GM21423 (cell line): ENCODE measurements around the gene MGAT5B.

Source experiments
- ATAC-seq: cut with Tn5 transposase; IDR thresholded peaks from one replicate; pipeline ENCODE4 v1.9.1; 2021; ENCODE audit warnings: mild to moderate bottlenecking, moderate library complexity; ENCODE audit not compliant: unreplicated experiment

MGAT5B gene

DNA sequence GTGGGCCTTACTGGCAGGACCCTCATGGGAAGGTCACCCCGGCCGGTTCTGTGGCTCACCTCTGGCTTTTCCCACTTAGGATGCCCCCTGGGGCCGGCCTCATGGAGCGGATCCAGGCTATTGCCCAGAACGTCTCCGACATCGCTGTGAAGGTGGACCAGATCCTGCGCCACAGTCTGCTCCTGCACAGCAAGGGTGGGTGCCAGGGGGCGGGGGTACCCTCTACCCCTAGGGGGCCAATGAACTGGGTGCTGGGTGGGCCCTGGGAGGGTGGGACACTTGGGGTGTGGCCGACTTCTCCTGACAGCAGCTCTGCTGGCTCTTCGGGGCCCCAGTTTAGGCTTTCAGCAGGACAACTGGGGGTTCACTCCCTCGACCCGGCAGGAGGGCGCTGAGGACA is 34.3 kb downstream of the MGAT5B start:
- ATAC-seq: no peak

DNA sequence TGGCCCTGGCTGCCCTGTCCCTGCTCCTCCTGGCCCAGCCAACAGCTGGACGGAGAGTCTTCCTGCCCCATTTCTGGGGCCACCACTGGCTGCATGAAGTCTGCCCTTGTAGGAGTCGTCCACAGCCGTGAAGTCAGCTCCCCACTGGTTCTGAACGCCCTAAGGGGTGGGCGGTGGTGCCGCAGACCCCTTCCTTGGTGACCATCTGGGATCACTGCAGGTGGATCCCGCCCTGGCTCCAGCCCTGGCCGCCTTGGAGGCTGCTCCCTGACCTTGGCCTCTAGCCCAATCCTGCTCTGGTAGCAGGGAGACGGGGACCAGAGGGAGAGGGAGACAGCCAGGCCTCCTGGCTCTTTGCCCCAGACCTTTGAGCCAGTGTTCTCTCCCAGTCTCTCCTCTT is 35.4 kb downstream of the MGAT5B start:
- no peak for ATAC-seq

DNA sequence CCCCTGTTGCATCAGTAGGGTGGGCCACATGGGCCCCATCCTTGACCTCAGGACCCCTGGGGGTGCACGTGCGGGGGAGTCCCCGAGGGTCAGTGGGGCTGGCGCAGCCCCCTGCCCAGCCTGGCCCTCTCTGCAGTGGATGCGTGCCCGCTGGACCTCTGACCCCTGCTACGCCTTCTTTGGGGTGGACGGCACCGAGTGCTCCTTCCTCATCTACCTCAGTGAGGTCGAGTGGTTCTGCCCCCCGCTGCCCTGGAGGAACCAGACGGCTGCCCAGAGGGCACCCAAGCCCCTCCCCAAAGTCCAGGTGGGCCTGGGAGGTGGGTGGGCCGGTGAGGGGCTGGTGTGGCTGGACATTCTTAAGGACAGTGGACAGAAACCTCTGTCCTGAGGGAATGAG is 35.9 kb downstream of the MGAT5B start:
- ATAC-seq: no peak

DNA sequence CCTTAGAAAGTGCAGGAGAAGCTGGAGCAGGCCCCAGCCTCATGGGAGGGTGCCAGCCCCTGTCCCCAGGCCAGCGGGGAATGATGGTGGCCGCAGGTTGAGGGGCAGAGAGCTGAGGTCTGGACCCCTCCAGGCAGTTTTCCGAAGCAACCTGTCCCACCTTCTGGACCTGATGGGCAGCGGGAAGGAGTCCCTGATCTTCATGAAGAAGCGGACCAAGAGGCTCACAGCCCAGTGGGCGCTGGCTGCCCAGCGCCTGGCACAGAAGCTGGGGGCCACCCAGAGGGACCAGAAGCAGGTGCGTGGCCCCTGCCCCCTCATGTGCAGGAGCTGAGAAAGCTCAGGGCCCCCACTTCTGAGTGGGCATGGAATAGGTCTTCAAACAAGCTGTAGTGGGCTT is 36.8 kb downstream of the MGAT5B start:
- ATAC-seq: no peak

DNA sequence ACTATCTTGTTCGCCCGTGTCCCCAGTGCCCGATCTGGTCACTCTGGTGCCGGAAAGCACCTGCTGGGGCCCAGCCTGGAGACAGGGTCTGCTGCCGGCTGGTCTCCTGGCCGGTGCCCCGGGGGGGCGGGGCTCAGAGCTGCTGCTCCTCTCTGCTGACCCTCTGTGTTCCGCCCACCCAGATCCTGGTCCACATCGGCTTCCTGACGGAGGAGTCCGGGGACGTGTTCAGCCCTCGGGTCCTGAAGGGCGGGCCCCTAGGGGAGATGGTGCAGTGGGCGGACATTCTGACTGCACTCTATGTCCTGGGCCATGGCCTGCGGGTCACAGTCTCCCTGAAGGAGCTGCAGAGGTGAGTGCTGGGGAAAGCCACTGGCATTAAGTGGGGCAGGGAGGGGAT is 37.6 kb downstream of the MGAT5B start:
- no peak for ATAC-seq

DNA sequence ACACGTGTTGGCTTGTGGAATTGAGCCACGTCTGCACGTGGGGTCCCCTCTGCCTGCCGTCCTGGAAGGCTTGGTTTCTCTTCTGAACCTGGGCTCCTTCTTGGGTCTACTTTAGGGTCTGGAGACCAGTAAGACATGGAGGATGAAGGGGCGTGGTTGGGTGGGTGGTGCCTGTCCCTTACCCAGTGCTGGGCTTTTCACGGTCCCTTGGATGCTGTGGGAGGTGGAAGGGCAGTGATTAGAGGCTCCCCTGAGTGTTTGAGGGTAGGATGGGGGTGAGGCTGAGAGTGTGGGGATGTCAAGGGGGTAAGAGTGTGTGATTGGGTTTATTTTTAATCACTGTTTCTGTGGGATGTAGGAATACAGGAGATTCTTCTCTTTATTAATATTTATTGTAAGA is 38.3 kb downstream of the MGAT5B start:
- ATAC-seq: no peak

DNA sequence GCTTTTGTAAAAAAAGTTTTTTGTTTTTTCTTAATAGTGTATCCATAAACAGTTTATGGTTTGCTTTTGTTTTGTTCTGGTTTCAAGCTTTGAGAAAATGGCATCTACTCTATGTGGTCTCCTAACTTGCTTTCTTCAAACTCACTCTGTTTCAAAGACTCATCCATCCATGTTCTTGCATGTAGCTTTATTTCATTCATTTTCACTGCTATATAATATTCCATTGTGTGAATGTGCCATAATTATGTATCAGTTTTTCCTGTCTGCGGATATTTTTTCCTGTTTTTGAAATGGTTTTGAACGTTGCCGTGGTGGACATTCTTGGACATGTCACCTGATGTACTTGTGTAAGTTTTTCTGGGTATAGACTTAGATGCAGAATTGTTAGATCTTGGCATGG is 39.1 kb downstream of the MGAT5B start:
- no peak for ATAC-seq

DNA sequence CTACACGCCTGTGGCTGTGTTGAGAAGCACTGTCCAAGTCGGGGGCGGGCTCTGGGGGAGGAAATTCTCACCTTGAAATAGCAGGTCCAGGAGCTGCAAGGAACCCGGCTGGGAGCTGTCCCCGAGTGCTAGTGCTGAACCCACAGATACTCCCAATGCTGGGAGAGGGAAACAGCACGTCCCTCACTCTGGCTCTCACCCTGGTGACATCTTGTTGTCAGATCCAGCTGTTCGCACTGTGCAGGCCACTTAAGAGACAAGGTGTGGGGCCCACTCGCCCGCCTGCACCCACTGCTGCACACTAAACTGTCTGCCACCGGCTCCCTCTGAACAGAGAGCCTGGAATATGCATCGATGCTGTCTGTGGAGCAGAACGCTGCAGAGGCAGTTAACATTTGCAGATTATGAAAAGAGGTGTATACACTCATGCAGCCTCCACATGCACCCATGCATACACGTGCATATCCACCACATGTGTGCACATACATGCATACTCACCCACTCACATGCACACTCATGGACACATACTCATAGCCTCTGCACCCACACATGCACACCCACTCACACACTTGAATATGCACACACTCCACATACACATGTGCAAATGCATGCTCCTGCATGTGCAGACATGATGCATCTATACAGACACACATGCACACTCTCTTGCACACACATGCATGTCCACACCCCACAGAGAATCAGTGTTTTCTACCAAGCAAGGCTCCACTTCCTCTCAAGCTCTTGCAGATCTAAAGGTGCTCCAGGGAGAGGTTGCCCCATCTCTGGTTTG is 42.0 kb downstream of the MGAT5B start:
- no peak for ATAC-seq

DNA sequence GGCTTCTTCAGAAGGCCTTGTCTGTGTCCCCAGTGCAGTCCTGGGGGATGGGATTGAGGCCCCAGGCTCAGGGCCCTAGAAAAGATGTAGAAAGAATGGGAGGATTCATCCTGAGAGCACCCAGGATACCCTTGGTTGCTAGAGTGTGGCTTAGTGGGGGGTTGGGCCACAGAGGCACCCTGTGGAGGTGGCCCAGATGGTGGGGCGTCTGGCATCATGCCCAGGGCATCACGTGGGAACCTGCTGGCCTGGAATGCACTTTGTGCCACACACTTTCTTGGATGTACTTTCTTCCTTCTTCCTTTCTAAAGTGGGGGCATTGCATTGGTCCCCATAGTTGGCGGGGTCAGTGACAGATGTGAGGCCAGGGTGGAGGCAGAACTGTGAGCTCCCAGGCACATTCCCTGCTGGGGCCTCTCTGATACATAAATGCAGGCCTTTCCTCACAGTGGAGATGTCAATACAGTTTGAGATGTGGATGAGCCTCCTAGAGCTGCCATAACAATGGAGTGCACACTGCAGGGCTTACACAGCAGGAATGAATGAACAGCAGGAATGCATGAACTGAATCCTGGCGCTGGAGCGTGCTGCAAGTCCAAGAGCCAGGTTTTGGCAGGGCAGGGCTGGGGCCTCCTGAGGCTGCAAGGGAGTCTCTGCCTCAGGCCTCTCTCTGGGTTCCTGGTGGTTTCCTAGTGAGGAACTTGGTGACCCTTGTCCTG is 43.3 kb downstream of the MGAT5B start:
- no peak for ATAC-seq

DNA sequence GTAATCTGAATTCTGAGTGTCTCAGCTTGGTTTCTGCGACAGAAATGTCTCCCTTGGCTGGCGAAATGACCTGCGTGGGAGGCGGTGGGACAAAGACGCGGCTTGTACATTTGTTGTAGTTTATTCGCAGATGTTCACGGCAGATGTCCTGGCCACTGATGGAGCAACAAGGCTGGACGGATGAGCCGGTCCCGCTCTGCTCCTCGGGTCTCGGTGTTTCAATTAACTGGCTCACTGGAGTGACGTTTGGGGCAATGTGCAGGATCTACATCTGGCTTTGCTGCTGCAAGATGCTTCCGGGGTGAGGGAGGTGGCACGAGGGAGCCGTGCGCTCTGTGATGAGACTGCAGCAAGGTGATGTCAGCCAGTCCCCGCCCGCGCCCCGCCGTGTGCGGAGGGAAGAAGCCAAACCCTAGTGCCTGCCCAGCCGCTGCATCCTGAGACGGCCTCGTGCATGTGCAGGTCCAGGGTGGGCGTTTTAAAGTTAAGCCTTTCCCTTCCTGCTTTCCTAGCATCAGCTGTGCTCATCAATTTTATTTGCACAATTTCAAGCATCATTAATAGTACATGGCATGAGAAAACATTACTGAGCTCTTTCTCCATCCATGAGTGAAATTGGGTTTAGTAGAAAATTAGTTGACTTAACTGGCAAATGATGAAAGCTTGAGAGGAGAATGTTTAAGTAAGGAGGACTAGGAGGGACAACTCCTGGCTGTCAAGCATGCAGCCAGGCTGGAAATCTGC is 44.4 kb downstream of the MGAT5B start:
- no peak for ATAC-seq

DNA sequence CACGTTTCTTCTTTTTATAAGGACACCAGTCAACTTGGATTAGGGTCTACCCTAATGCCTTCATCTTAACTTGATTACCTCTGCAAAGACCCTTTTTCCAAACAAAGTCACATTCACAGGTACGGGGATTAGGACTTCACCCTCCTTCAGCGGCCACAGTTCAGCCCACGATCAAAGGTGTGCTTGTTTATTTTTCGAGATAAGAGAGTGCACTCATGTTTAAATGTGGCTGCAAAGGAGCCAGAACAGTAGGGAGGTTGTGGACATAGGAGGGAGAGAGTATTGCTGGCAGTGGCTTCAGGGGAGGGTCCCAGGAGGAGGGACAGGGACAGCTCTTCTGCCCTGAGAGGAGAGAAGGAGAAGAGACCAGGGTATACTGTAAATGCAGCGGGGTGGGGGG is 46.7 kb downstream of the MGAT5B start:
- ATAC-seq: no peak

DNA sequence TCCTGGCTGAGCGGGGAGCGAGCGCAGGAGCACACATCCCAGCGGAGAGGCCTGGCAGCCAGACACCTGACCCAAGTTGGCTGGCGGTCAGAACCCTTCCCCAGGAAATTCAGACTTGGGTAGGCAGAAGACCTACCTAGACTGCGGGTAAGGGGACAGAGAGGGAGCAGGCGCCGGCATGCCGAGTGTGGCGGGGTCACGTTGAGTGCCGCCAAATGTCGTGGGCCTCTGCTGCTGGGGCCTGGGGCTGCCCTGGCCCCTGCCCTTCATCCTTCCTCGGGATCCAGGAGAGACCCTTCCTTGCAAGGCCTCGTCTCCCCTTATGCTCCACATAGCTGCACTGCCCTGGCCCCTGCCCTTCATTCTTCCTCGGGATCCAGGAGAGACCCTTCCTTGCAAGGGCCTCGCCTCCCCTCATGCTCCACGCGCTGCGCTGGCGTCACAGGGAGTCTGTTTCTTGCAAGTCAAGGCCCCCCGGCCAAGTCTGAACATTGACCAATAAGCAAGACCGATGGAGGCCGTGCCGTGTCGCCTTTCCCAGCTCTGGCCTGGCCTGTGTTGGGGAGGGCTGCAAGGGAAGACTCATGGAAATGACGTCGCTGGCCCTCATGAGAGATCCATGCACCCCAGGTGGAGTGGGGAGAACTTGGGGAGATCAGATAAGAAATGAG is 47.8 kb downstream of the MGAT5B start:
- ATAC-seq: no peak

DNA sequence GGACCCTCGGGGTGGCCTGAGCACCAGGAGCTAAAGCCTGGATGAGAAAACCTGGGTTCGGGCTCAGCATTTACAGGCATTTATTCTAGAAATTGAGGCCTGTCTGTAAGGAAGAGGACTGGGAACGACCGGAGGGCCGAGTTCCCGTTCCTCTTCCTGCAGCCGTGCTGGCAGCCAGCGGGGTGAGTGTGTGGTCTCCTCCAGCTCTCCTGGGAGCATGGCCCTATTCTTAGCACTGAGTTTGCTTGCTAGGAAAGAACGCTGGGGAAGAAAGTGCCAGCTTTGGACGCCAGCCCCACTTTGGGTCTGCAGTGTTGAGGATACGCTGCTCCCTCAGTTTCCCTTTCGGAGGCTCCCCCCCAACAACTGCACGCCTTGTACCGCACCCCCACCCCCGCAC is 49.6 kb downstream of the MGAT5B start:
- ATAC-seq: no peak

DNA sequence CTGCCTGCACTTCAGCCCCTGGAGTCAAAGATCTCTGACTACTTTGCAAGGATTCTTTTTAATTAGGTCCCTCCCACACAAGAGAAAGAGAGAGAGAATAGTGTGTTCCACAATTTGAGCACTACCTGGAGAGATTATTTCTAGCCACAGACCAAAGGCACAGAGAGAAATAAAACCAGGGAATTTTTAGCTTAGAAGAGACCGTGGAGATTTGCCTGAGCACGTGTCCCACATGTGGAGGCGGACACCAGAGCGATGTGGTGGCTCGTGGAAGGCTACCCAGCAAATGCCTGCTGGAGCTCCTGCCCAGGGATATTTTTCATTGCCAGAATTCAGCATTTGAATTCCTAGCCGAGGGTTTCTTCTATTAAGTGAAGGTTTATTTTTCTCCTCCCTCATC is 50.6 kb downstream of the MGAT5B start:
- no peak for ATAC-seq

DNA sequence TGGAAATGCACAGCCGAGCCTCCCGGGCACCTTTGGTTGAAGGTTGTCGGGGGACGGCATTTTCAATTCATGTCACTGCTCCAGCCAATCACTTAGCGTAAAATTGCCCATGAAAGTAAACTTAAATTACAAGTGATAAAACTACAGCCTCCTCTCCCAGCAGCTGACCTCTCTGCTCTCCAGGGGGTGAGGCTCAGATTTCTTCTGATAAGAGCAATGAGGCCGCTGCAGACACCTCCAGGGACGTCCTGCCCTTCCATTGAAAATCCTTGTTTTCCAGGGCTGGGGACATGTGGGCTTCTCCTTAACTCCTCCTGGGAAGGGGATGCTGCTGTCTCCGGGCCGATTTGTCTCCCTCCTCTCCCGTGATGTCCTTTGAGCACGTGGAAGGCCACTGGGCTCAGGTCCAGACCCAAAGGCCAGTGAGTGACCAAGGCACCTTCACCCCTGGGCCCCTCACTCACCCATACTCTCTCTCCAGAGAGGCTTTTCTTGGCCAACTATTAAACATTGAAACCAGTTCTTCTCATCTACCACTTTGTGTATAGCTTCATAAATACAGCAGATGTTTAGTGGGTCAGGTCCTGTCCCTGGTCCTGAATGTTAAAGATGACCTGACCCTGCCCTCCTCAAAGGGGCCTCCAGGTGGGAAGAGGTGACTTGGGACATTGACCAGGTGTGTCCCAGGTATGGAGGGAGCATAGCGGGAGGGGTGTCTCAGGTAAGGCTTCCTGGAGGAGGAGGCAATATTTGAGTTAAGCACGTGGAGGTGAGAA is 52.3 kb downstream of the MGAT5B start:
- no peak for ATAC-seq

DNA sequence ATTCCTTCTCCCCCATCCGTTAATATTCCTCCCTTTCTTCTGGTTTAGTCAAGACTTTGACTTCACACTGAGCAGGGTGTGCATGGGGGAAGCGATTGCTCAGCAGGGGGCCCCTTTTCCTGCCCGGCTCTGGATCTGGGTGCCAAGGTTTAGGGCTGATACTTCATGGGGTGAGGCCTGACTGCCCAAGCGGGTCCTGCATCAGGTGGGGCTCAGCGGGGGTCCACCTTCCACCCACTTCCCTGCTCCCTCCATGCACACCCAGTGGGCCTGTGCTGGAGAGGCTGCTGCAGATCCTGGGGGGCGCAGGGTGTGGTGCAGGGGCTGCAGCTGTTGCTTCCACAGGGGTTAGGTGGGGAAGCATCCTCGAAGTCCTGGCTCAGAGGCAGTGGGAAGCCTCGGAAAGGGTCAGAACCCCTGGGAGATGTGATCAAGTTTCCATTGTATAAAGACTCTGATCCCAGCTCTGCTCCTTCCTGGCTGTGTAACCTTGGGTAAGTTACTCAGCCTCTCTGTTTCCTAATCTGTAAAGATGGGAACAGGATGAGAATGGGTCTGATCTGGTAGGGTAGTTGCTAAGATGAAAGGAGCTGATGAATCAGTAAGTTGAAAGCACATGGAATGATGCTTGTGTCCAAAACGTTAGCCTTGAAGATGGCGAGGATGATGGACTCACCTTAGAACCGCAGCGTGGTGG is 53.3 kb downstream of the MGAT5B start:
- no peak for ATAC-seq

DNA sequence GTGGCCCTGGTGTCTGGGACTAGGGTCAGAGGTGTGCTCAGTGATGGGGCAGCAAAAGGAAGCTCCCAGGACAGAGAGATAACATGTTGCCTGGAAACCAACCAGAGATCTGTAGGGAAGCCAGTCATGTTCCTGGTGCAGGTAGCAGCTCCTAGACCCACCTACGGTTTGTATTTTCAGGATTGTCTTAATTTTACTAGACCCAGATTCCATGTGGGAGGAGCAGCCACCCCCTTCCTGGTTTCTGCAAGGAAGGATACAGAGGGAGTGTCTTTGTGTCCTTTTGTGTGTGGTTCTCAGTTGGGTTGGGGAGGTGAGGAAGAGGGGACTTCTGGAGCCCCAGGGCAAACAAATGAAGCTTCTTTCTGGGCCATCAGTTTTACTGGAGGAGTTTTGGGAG is 53.9 kb downstream of the MGAT5B start:
- ATAC-seq: no peak

DNA sequence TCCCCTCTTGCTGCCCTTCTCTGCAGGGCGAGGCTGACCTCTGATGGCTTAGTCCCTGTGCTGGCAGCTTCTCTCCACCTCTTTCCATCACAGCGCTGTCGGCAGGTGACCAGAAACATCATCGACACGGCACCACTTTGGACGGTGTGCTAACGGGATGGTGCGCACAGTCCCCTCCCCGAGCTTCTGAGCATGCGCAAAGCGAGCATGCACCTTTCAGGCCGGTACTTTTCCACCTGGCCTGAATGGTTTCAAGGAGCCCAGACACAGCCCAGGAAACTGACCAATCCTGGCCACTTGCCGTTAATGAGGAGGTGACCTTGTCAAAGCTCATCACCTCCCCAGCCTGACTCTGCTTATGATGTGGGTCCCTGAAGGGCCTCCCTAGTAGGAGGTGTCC is 54.8 kb downstream of the MGAT5B start:
- no peak for ATAC-seq

DNA sequence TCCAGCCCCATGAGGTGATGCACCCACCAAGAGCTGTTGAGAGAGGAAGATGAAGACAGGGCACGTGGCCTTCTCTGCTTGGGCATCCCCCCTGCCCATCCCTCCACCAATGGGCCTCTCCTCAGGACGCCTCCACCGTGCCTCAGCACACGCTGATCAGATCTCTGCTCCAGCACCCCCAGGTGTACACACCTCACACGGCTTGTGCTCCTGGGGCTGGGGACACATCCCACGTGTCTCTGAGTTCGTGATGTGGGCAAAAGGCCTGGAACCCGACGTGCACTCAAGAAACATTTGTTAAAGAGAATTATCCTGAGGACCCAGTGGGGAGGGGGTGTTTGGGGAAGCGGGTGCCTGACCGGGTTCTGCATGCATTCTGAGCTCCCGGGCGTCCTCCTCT is 55.3 kb downstream of the MGAT5B start:
- no peak for ATAC-seq
